HEK293T (cell line): Measurements from ENCODE around the gene INPP5D.

Source experiments
- CTCF ChIA-PET: fragments of 350-600 bp; formaldehyde crosslinking; extraction: SDS; loops from one replicate; lab custom pipeline; 2021; ENCODE audit warnings: antibody characterized with exemption, inconsistent platforms; lab: Yijun Ruan, JAX
- POLR2A ChIA-PET: fragments of 350-600 bp; formaldehyde crosslinking; extraction: SDS; loops from one replicate; lab custom pipeline; 2020; ENCODE audit warnings: antibody characterized with exemption, inconsistent platforms; lab: Yijun Ruan, JAX
- DNase-seq: peaks from one replicate; pipeline ENCODE4 v3.0.0; 2012; ENCODE audit warnings: mixed read lengths; ENCODE audit errors: extremely low spot score
- ARNT ChIP-seq: fragments of 450-650 bp; IDR thresholded peaks from 2 replicates; pipeline ENCODE4 v1.6.1; 2017; ENCODE audit warnings: mild to moderate bottlenecking
- BHLHE40 ChIP-seq: fragments of 450-650 bp; IDR thresholded peaks from 2 replicates; pipeline ENCODE4 v1.6.1; 2016; ENCODE audit warnings: mild to moderate bottlenecking, moderate library complexity, borderline replicate concordance
- CTBP1 ChIP-seq: fragments of 450-650 bp; IDR thresholded peaks from 2 replicates; pipeline ENCODE4 v1.6.1; 2016; ENCODE audit warnings: borderline replicate concordance
- ELF4 ChIP-seq: fragments of 450-650 bp; IDR thresholded peaks from 2 replicates; pipeline ENCODE4 v1.6.1; 2017; ENCODE audit warnings: antibody characterized with exemption
- FOXA1 ChIP-seq: fragments of 450-650 bp; IDR thresholded peaks from 2 replicates; pipeline ENCODE4 v1.6.1; 2016; ENCODE audit warnings: mild to moderate bottlenecking
- FOXK2 ChIP-seq: fragments of 450-650 bp; IDR thresholded peaks from 2 replicates; pipeline ENCODE4 v1.6.1; 2016; ENCODE audit warnings: mild to moderate bottlenecking
- FOXM1 ChIP-seq: fragments of 450-650 bp; IDR thresholded peaks from 2 replicates; pipeline ENCODE4 v1.6.1; 2017; ENCODE audit warnings: mild to moderate bottlenecking, borderline replicate concordance
- HDGF ChIP-seq: fragments of 450-650 bp; IDR thresholded peaks from 2 replicates; pipeline ENCODE4 v1.6.1; 2017; ENCODE audit warnings: antibody characterized with exemption, borderline replicate concordance
- L3MBTL2 ChIP-seq: fragments of 450-650 bp; conservative IDR thresholded peaks from 2 replicates; pipeline ENCODE4 v1.6.1; 2016; ENCODE audit warnings: mild to moderate bottlenecking
- LEF1 ChIP-seq: fragments of 450-650 bp; IDR thresholded peaks from 2 replicates; pipeline ENCODE4 v1.6.1; 2017; ENCODE audit warnings: mild to moderate bottlenecking, borderline replicate concordance
- NFRKB ChIP-seq: fragments of 450-650 bp; IDR thresholded peaks from 2 replicates; pipeline ENCODE4 v1.6.1; 2016; ENCODE audit warnings: mild to moderate bottlenecking, moderate library complexity
- PKNOX1 ChIP-seq: fragments of 450-650 bp; IDR thresholded peaks from 2 replicates; pipeline ENCODE4 v1.6.1; 2016
- SP1 ChIP-seq: fragments of 450-650 bp; IDR thresholded peaks from 2 replicates; pipeline ENCODE4 v1.6.1; 2017
- SUZ12 ChIP-seq: fragments of 450-650 bp; IDR thresholded peaks from 2 replicates; pipeline ENCODE4 v1.6.1; 2016; ENCODE audit warnings: mild to moderate bottlenecking
- TARDBP ChIP-seq: fragments of 450-650 bp; IDR thresholded peaks from 2 replicates; pipeline ENCODE4 v1.6.1; 2016
- ZNF384 ChIP-seq: fragments of 450-650 bp; IDR thresholded peaks from 2 replicates; pipeline ENCODE4 v1.6.1; 2016

Gene INPP5D

GRCh38 chr2:233079473-233079877 lies 19.3 kb downstream of the INPP5D start:
- CTCF ChIA-PET, result no interaction called here
- POLR2A ChIA-PET, result no interaction called here
- no peak for TF ChIP-seq FOXK2
- TF ChIP-seq SUZ12, result no peak
- no peak for TF ChIP-seq CTBP1
- TF ChIP-seq TARDBP, result no peak
- no peak for TF ChIP-seq FOXM1
- TF ChIP-seq HDGF, result no peak
- TF ChIP-seq L3MBTL2, result no peak
- TF ChIP-seq BHLHE40, result no peak
- TF ChIP-seq NFRKB, result no peak
- TF ChIP-seq SP1, result no peak
- TF ChIP-seq LEF1, result no peak
- no peak for TF ChIP-seq PKNOX1
- no peak for TF ChIP-seq FOXA1
- TF ChIP-seq ARNT, result no peak
- no peak for TF ChIP-seq ELF4
- TF ChIP-seq ZNF384, result no peak
- no peak for DNase-seq

GRCh38 chr2:233079953-233080835 lies 20.1 kb downstream of the INPP5D start:
- DNase-seq, result no peak
- TF ChIP-seq BHLHE40 (no peak), FOXK2 (no peak), SUZ12 (no peak), ELF4 (no peak), SP1 (no peak), PKNOX1 (no peak), LEF1 (no peak), NFRKB (no peak), ZNF384 (no peak), L3MBTL2 (no peak), FOXM1 (no peak), FOXA1 (no peak), HDGF (no peak), ARNT (no peak), CTBP1 (no peak), TARDBP (no peak)
- POLR2A ChIA-PET, result no interaction called here
- CTCF ChIA-PET, result interaction anchor here (1.4 kb wide), 1 partner anchor 26 kb away, joined by 4 read pairs; no protein-coding TSS in a partner anchor

GRCh38 chr2:233080836-233081229 lies 20.7 kb downstream of the INPP5D start:
- DNase-seq, result no peak
- ChIA-PET POLR2A (no interaction called here), CTCF (interaction anchor here (1.4 kb wide), 1 partner anchor 26 kb away, joined by 4 read pairs; no protein-coding TSS in a partner anchor)
- TF ChIP-seq ELF4, result no peak
- TF ChIP-seq CTBP1, result no peak
- TF ChIP-seq HDGF, result no peak
- TF ChIP-seq ARNT, result no peak
- no peak for TF ChIP-seq BHLHE40
- no peak for TF ChIP-seq L3MBTL2
- no peak for TF ChIP-seq ZNF384
- TF ChIP-seq SP1, result no peak

GRCh38 chr2:233081232-233081730 lies 21.1 kb downstream of the INPP5D start:
- TF ChIP-seq CTBP1 (no peak), NFRKB (no peak), FOXA1 (no peak), LEF1 (no peak), BHLHE40 (no peak), FOXM1 (no peak), FOXK2 (no peak), L3MBTL2 (no peak), ARNT (no peak), TARDBP (no peak), HDGF (no peak), ZNF384 (no peak), ELF4 (no peak)
- no peak for DNase-seq
- POLR2A ChIA-PET, result no interaction called here
- CTCF ChIA-PET, result interaction anchor here (1.4 kb wide), 1 partner anchor 27 kb away, joined by 4 read pairs; no protein-coding TSS in a partner anchor

- TF ChIP-seq HDGF (no peak), SUZ12 (no peak), NFRKB (no peak), LEF1 (no peak), ZNF384 (no peak), CTBP1 (no peak), FOXM1 (no peak), FOXK2 (no peak), ARNT (no peak), SP1 (no peak), L3MBTL2 (no peak)
- ChIA-PET POLR2A (no interaction called here), CTCF (interaction anchor here (1.4 kb wide), 1 partner anchor 27 kb away, joined by 4 read pairs; no protein-coding TSS in a partner anchor)
- DNase-seq, result no peak
These were observed 21.6 kb downstream of the INPP5D start for GRCh38 chr2:233081731-233082221.

- POLR2A ChIA-PET, result no interaction called here
- no peak for DNase-seq
- CTCF ChIA-PET, result no interaction called here
- no peak for TF ChIP-seq BHLHE40
- TF ChIP-seq PKNOX1, result no peak
These were observed 22.2 kb downstream of the INPP5D start for GRCh38 chr2:233082222-233082930.
